ENCODE results near the gene MARCHF6.
"Not testable (repeated sequence)": the region's sequence is repeated elsewhere in the genome, so short reads cannot be mapped to it uniquely, and the experiment has no call there.

Gene MARCHF6

DNA sequence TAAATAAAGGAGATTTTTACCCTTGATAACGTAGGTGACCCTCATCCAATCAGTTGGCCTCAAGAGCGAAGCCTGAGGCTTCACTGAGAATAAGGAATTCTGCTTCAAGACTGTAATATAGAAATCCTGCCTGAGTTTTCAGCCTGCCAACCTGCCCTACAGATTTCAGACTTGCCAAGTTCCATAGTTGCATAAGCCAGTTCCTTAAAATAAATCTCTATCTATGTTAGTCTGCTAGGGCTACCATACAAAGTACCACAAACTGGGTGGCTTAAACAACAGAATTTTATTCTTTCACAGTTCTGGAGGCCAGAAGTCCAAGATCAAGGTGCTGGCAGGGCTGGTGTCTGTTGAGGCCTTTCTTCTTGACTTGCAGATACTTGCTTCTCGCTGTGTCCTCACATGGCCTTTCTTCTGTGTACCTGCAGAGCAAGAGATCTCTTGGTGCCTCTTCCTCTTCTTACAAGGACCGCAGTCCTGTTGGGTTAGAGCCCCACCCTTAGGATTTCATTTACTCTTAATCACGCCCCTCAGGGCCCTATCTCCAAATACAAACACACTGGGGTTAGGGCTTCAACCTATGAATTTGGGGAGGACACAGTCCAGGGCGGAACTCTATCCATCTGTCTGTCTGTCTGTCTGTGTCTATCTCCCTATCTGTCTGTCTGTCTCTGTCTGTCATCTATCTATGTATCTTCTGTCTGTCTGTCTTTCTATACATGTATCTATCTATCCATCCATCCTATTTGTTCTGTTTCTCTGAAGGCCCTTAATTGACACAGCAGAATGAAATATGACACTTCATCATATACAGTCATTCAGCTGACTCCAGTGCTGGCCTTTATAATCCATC lies 28.8 kb upstream of the MARCHF6 start:
- no peak for DNase-seq (ENCODE audit: low read depth)

DNA sequence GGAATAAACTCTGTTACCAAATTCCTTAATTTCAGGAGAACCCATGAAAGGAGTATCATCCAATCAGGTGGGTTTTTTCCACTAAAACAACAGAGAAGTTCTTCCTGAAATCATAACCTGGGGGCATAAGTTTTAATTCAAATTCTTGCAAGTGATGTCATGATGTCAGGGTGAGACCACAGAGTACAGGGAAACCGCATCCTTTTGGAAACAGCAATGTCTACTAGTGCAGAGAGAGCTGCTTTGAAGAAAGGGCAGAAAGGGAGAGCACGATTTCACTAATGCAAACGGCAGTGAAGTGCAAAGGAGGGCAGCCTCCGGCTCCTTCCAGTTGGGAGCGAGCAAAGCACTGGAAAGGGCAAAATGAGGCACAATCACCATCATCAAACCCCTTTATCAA lies 25.2 kb upstream of the MARCHF6 start:
- DNase-seq (ENCODE audit: low read depth), result no peak

DNA sequence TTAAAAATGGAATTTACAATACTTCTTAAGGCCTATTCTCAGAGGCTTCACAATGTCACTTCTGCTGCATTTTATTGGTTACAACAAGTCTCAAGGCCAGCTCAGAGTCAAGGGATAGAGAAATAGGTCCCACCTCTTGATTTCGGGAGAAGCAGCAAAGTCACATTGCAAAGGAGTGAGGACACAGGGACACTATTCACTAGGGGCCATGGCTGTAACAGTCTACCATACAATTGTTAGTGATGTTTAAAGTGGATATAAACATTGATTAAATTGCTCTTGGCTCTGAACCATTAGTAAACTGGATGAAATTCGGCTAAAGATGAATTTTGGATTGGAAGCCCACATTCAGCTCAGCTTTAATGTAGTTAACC lies 24.1 kb upstream of the MARCHF6 start:
- no peak for DNase-seq (ENCODE audit: low read depth)

DNA sequence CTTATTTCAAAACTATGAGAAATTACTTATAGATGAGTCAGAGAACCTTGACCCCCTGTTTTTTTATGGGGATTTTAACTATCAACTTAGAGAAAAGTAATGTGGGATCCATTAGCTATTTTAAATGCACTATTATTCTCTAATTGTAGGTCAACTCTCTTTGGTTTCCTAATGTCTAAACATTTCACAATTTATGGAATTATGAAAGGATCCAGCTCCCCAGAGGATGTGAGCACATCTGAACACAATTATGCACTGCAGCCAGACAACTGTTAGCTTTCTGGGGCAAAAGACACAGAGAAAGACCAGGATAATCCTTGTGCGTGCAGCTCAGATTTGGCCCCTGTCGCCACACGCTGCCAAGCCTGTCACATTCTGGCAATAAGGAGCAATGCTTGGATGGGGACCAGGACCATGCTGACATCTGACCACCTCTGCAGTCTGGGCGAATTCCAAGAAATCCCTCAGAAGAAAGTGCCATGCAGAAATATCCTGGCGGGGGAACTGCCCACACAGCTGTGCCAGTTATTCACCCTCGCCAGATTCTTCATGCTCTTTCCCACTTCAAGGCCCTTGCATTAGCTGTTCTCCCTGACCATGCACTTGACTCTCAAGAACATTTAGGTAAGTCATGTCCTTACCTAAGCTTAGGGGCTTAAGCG lies 23.5 kb upstream of the MARCHF6 start:
- DNase-seq (ENCODE audit: low read depth), result no peak

DNA sequence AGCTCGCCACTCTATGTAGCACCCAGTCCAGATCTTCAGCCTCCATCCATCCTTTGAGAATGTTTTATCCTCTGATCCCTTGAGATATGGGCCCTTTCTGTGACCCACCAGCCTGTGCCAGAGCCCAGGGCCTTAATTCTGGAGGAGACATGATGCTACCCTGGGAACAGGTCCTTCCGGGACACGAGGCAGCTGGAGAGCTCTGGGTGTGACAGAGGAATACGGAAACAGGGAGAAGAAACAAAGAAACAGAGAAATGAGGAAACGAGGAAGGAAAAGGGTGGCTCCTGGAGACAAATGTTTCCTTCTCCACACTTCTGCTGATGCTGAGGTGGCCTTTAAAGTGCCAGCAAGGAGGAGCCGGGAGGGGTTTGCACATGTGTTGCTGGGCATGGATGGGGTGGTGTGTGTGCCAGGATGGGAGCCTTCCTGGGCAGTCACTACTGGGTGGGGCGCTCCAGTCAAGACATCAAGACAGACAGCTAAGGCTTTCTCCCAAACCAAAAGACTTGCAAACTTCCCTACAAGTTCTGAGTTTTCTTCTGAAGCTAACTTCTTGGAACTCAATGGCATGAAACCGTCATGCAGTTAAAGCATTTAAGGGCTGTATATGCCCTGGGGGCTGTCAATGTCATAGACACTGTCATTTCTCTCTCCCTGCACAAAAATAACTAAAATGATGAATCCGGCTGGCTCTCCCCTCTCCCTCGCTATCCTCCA lies 22.8 kb upstream of the MARCHF6 start:
- no peak for DNase-seq (ENCODE audit: low read depth)

DNA sequence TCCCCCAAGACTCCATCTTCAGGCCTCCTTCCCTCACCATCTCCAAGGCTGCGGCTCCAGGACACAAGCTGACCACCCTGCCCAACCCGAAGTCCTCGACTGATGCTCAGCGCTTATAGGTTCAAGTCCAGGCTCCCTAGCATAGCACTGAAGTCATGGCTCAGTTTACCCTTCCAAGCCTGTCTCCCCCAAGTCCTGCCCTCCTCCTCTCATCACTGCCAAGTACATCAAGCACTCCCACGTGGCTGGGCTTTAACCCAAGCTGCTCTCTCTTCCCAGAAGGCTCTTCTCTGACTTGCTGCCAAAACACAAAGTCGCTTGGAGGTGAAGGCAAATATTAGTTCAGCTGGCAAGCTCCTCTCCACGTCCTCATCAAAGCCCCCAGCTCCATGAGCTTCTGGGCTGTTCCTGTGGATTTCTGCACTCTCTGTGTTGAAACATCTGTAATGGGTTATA lies 22.1 kb upstream of the MARCHF6 start:
- DNase-seq (ENCODE audit: low read depth), result no peak

DNA sequence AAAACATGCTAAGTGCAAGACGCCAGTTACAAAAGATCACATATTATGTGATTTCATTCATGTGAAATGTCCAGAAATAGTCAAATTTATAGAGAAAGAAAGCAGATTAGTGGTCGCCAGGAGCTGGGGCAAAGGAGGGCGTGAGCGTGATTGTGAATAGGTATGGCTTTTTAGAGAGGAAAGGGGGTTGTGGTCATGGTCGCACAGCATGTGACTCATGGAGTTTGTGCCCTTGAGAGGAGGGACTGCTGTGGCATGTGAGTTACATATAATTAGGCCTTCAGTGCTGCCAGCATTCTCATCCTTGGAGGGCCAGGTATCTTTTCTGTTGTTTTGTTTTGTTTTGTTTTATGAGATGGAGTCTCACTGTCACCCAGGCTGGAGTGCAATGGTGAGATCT lies 21.2 kb upstream of the MARCHF6 start:
- no peak for DNase-seq (ENCODE audit: low read depth)

DNA sequence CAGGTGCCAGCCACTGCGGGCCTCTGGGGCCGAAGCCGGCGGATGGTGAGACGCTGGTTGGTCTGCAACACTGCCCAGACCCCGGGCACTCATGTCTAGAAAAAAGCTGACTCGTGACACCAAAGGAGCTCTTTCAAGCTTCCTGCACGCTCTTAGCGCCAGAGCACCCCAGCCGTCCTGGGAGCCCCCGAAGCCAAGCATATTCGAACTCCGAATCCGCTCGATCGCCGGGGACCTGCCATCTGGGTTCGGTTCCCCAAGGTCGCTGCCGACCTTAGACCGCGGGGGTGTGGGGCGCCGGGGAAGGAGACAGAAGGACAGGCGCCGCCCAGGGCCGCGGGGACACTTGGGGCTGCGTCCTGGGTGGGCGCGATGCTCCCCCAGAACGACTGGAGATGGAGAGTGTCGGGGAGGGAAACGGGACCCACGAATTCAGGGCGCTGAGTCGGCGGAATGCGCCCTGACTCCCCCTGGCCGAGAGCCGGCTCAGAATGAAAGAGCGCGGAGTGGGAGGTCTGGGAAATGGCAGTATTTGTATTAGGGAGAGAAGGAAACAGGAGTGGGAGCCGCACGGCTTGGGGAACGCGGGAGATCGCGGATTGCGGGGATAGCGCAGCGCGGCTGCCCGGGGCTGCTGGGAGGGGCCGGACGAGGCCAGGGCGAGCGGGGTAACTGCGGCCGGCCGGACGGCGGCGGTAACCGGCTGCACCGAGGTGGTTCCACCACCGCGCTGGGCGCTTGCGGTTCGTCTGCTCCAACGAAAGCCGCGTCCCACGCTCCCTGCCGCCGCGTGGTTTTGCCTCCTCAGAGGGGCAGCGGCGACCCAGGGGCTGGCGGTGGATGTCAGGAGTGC lies 20.1 kb upstream of the MARCHF6 start:
- DNase-seq (ENCODE audit: low read depth), result no peak

DNA sequence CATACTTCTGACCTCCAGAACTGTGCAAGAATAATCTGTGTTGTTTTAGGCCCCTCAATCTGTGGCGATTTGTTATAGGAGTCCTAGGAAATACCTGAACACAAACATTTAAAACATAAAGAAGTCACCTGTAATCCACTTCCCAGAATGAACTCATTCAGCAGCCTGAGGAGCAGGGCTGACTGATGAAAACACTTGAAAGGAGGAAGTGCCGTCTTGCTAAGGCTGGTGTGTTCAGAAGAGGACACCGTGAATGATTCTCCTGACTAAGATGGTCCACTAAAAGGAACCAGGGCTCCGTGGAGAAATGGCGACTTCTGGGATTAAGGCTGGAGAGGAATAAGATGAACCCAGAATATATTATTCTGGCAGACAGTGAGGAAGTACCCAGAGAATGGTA lies 18.7 kb upstream of the MARCHF6 start:
- DNase-seq (ENCODE audit: low read depth), result no peak

DNA sequence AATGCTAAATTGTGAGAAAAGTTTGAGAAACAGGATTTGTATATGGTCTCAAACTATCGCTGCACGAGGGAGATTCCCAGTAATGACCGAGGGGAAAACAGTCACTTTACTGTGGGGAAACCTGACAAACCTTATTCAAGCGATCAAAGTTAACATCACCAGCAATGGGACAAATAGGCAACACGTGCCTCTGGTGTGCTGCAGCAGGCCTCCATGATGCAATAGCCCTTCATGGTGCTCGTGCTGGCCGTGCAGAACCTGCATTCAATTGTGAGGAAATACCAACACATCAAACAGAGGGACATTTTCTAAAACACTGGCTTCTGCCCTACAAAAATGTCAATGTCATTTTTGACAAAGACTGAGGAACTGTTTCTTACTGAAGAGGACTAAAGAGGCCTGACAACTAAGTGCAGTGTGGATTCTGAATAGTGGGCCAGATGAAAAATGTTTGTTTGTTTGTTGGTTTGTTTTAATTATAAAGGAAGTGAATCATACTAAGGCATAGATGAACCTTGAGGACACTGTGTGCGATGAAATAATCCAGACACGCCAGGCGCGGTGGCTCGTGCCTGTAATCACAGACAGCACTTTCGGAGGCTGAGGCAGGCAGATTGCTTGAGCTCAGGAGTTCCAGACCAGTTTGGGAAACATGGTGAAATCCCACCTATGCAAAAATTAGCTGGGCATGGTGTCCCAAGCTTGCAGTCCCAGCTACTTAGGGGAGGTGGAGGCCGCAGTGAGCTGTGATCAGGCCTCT lies 17.6 kb upstream of the MARCHF6 start:
- DNase-seq (ENCODE audit: low read depth), result no peak

DNA sequence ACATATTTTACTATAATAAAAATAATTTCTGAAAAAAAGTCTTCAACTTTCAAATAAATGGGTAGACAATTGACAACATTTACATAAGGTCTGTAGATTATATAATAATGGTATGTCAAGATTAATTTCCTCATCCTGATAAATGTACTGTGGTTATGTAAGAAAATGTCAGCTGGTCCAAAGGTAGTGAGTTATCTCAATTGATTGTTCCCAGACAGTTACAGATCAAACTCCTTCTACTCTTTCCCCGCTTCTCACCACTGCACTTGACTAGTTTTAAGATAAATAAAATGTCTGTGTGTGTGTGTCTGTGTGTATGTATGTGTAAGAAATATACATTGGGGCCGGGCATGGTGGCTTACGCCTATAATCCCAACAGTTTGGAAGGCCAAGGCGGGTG lies 16.4 kb upstream of the MARCHF6 start:
- no peak for DNase-seq (ENCODE audit: low read depth)

DNA sequence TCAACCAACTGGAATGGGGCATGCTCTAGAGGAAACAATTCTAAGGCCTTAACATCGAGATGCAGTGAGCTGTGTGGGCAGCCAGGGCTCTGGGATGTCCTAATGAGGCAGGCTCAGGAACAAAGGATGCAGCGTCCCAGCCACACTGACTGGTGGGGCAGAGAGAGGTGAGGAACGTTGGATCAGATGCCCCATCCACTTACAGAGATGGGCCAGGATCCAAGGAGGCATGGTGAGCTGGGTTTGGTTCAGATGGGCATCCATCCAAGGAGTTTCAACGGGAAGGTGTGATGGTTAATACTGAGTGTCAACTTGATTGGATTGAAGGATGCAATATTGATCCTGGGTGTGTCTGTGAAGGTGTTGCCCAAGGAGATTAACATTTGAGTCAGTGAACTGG lies 15.5 kb upstream of the MARCHF6 start:
- DNase-seq (ENCODE audit: low read depth), result no peak

DNA sequence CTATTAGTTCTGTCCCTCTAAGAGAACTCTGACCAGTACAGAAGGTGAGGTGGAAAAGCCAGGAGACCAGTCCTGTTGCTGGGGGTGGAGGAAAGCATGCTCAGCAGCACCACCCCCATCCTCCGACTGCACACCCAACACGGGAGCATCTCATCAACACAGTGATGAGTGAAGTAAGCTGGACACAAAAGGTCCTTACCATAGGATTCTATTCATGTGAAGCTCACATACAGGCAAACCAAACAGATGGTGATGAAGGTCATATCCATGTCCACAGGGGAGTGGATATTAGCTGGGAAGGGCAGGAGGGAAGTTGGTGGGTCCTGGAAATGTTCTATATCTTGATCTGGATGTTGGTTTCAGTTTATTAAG lies 14.8 kb upstream of the MARCHF6 start:
- DNase-seq (ENCODE audit: low read depth), result no peak

DNA sequence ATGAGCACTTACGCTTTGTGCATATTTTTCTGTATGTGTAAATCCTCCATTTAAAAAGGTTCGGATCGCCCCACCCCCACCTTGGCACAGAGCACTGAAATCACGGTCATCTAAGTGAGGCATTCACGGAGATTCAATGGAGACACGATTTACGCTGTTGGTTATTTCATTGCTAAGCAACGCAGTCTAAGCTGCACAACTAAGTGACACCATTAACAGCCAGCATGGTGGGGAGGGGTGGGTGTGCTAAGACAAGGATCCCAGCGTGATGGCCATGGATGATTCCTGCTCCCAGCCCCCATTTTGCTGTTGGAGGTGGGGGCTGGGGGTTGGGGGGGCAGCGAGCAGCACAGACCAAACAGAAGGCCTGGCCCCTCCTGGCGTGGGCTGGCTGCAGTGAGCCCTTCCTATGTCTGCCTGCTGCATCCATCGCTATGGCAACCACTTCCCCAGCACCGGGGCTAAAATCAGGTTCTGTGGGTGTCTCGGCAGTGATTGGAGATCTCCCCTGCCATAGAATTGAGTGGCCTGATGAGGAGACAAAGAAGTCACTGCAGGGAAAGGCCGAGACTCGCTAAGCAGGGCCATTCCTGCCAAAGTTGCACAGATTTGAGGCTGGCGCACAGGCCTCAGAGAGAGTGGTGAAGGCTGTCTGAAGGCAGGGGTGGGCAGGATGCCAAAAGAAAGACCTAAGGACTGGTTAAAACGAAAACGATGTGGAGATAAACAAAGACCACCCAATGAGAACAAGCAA lies 14.3 kb upstream of the MARCHF6 start:
- no peak for DNase-seq (ENCODE audit: low read depth)

DNA sequence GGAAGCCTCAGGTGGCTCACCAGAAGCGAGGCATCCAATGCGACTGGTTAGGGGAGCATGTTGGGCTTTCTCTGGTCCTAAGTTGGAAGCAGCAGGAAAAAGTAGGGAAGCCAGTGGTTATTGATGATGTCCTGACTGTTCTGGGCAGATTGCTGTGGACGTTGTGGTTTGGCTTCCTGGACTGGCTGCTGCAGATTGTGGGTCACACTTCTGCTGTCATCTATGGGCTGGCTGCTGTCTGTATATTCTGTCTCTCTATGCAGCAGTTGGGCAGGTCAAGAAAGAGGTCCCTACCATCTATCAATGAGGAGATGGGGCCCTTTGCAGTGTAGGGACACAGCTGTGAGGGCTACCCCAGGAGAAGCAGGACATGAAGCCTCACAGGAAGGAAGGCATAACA lies 13.5 kb upstream of the MARCHF6 start:
- no peak for DNase-seq (ENCODE audit: low read depth)

DNA sequence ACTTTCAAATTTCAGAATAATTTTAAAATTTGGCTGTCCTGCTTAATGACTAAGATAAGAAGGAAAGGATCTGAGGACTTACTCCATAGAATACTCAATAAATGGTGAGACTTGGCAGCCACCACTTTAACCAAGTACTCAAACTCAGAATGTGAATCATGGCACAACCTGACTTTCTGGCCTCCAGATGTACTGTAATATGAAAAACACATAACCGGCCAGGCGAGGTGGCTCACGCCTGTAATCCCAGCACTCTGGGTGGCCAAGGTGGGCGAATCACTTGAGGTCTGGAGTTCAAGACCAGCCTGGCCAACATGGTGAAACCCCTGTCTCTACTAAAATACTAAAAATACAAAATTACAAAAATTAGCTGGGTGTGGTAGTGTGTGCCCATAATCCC lies 10.0 kb upstream of the MARCHF6 start:
- no peak for DNase-seq (ENCODE audit: low read depth)

DNA sequence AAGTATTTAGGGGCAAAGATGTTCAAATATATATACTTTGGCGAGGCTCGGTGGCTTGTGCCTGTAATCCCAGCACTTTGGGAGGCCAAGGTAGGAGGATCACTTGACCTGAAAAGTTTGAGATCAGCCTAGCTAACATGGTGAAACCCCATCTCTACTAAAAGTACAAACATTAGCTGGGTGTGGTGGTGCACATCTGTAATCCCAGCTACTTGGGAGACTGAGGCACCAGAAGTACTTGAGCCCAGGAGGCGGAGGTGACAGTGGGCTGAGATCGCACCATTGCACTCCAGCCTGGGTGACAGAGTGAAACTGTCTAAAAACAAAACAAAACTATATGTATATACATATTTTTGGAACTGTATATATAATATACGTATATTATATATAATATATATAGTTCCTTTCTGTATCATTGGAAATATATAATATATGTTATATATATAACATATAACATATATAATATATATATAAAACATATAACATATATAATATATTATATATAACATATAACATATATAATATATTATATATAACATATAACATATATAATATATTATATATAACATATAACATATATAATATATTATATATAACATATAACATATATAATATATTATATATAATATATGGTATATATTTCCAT lies 8.9 kb upstream of the MARCHF6 start:
- not testable (repeated sequence) for DNase-seq (ENCODE audit: low read depth)

DNA sequence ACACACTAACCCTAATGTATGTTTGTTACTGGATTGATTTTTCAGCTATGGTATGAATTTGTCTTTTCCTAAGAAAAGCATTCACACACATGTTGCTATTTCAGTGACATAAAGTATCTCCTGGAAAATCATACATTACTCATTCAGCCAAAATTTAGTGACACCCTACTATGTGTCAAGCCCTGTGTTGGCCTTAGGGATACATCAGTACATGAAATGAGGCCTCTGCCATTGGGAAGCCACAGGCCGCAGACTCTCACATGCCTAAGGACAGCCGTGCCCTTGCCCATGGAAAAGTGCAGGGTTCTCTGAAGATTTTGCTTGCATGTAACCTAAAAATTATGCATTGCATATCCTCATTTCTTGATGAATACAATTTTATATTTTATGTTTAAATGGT lies 5.2 kb upstream of the MARCHF6 start:
- DNase-seq (ENCODE audit: low read depth), result no peak

DNA sequence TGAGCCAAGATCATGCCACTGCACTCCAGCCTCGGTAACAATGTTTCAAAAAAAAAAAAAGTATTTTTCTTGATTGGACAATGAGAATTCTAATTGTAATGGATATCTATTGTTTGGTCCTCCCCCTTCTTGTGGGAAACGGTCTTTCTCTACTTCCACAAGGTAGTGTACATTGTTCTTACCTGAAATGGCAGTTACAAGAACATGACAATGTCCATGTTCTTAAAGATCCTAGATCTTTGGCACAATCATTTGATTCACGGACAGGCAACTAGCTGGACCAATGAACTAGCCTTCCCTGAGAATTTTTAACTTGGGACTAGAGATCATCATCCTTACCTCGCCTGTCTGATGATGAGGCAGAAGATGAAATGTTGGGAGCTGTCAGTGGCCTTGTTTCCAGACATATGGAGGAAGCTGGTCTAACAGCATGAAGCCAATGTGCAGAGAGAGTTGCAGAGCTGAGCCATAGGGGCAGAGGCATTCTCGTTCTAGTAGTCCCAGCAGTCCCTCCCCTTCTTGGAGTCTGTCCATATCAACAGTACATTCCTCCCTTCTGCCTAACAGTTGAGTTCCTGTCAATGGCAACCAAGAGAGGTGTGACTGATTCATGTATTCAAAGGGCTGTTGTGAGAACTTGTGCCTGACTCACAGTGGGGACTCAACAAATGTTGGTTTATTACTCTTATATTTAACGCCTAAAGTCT lies 2.1 kb upstream of the MARCHF6 start:
- DNase-seq (ENCODE audit: low read depth), result no peak

DNA sequence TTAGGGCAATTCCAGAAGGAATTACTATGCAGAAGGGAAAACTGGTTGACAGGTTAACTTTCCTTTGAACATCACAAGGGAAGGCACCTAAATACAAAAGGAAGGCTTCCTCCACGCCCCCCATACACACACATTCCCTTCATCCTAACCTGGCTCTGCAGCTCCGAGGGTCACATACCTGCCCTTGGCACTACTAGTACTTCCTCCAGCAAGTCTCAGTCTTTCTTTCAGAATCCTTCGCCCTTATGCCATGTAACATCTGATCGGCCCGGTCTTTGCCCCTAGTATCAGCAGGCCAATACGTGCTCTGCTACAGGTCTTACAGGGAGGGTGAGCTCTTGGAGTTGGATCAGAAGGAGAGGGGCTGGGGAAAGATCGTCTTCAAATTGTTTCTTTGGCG lies 1.6 kb upstream of the MARCHF6 start:
- no peak for DNase-seq (ENCODE audit: low read depth)

All from activated T-cell treated with anti-CD3 and anti-CD28 coated beads for 24 hours (primary cell).